ENCODE results near the gene CAMTA1.

CAMTA1 gene

GRCh38 chr1:7704214-7705047 lies 919.2 kb downstream of the CAMTA1 start:
- H3K36me3 ChIP-seq (ENCODE audit: control insufficient read depth in 2 of 2, insufficient read depth in 1 of 2, low read length in 2 of 2) = no peaks in the 10 kb centered on the region
- H3K4me3 ChIP-seq (ENCODE audit: low read depth, low read length) = peak overlapping the region; percentile 78
- H3K9me3 ChIP-seq (ENCODE audit: control insufficient read depth, insufficient read depth, low read depth, low read length) = no peaks in the 10 kb centered on the region
- ChIA-PET CTCF (interaction anchor here (0.6 to 4.0 kb wide), 3 partner anchors 36 to 53 kb away, joined by 3 to 14 read pairs (median 11); no protein-coding TSS in a partner anchor), POLR2A (interaction anchor here (0.6 to 2.6 kb wide), 14 partner anchors 9 to 236 kb away, joined by 3 to 25 read pairs (median 4); partner anchors contain the start of gene TNFRSF9)
- peak overlapping the region; percentile 46; the same call in 1 of the 2 replicates for H3K27ac ChIP-seq (ENCODE audit: extremely low read depth, low read depth, low read length)
- H3K4me1 ChIP-seq (ENCODE audit: control insufficient read depth, insufficient read depth, low read length) = no peaks in the 10 kb centered on the region
- no peak for TF ChIP-seq ZNF791 (tag by site-specific recombination; IDR thresholded peaks at IDR 0.05)
- TF ChIP-seq ZNF639 (tag by site-specific recombination; IDR thresholded peaks at IDR 0.05) = no peak
- TF ChIP-seq ZBTB7A (tag by site-specific recombination; IDR thresholded peaks at IDR 0.05; ENCODE audit: low read depth) = no peak
- TF ChIP-seq ZNF302 (tag by site-specific recombination; IDR thresholded peaks at IDR 0.05; ENCODE audit: low read depth) = no peak
- no peak for TF ChIP-seq INSM2 (tag by site-specific recombination; IDR thresholded peaks at IDR 0.05)
- TF ChIP-seq ZBTB26 (tag by site-specific recombination; optimal IDR thresholded peaks at IDR 0.05) = peak; percentile 43
- TF ChIP-seq ZBTB20 (tag by site-specific recombination; IDR thresholded peaks at IDR 0.05) = peak; percentile 36; the same call in 1 of the 2 replicates
- TF ChIP-seq ZNF843 (tag by site-specific recombination; IDR thresholded peaks at IDR 0.05) = no peak
- no peak for TF ChIP-seq ZNF311 (tag by site-specific recombination; IDR thresholded peaks at IDR 0.05; ENCODE audit: borderline replicate concordance)
- TF ChIP-seq ZNF510 (tag by site-specific recombination; IDR thresholded peaks at IDR 0.05; ENCODE audit: insufficient replicate concordance) = no peak
- TF ChIP-seq ZNF555 (tag by site-specific recombination; conservative IDR thresholded peaks at IDR 0.05) = no peak
- TF ChIP-seq ZNF548 (tag by site-specific recombination; IDR thresholded peaks at IDR 0.05) = no peak
- no peak for TF ChIP-seq ZNF561 (tag by site-specific recombination; IDR thresholded peaks at IDR 0.05; ENCODE audit: borderline replicate concordance)
- no peak for TF ChIP-seq PRDM2 (tag by site-specific recombination; IDR thresholded peaks at IDR 0.05; ENCODE audit: borderline replicate concordance)
- TF ChIP-seq ZSCAN16 (tag by site-specific recombination; IDR thresholded peaks at IDR 0.05) = no peak
- TF ChIP-seq MZF1 (tag by site-specific recombination; IDR thresholded peaks at IDR 0.05; ENCODE audit: borderline replicate concordance) = no peak
- TF ChIP-seq ZNF184 (tag by site-specific recombination; IDR thresholded peaks at IDR 0.05) = no peak
- TF ChIP-seq ZNF157 (tag by site-specific recombination; IDR thresholded peaks at IDR 0.05) = no peak
- no peak for TF ChIP-seq ZNF426 (tag by site-specific recombination; IDR thresholded peaks at IDR 0.05)
- no peak for TF ChIP-seq ZNF660 (tag by site-specific recombination; IDR thresholded peaks at IDR 0.05)
- no peak for TF ChIP-seq SP7 (tag by site-specific recombination; IDR thresholded peaks at IDR 0.05)
- TF ChIP-seq SP2 (tag by site-specific recombination; IDR thresholded peaks at IDR 0.05) = peak; percentile 81
- no peak for TF ChIP-seq ZSCAN23 (tag by site-specific recombination; IDR thresholded peaks at IDR 0.05)

Data from HEK293 (cell line).